CD4-positive, alpha-beta T cell treated with Interleukin-4 for 1 hour (primary cell): Measurements from ENCODE around the gene PLPP7.
A peak's percentile ranks its signal among the peaks of the same experiment; 100 is the strongest.
"Not testable (repeated sequence)": the region's sequence is repeated elsewhere in the genome, so short reads cannot be mapped to it uniquely, and the experiment has no call there.

Source experiments
- DNase-seq, 2 donors: peaks; one replicate each; pipeline ENCODE4 v3.0.0-alpha.2; 2020 to 2022

PLPP7 gene

DNA sequence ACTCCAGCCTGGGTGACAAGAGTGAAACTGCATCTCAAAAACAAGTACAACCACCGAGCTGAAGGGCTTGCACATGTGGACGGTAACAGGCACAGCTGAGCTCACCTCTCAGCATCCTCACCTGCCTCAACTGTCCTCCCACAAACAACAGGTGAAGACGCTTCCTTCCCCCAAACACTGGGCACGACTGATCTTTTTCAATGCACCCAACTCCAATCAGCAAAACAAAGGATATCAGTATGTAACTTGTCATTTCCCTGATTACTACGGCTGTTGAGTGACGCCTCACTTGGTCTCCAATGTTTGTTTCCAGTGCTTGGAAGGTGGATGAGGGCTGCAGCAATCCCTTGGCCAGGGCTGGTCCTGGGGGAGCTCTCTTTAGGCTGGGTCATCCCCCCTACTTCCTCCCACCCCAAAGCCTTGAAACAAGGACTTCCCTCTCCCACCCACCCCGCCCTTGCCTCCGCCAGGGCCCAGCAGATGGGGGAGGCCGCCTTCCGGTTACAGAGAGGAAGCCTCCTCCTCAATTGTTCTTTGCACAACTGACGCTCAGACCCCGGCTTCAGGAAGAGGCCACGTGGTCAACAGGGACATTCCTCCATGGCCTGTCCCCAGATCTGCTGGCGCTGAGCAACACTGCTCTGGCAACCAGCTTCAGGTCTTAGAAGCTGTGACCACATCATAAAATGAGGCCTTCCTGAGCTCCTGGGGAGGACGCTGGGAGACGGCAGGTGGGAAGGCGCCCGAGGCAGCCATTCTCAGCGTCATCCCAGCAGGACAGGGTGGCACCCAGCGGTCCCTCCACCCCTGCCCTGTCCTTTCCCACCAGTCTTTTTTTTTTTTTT lies 19.1 kb upstream of the PLPP7 start:
- peak; percentile 53 to 60 for DNase-seq

DNA sequence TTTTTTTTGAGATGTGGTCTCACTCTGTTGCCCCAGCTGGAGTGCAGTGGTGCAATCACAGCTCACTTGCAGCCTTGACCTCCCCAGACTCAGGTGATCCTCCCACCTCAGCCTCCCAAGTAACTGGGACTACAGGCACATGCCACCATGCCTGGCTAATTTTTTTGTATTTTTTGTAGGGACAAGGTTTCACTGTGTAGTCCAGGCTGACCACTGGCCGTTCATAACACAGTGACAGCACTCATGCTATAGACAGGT lies 18.6 kb upstream of the PLPP7 start:
- not testable (repeated sequence) for DNase-seq

DNA sequence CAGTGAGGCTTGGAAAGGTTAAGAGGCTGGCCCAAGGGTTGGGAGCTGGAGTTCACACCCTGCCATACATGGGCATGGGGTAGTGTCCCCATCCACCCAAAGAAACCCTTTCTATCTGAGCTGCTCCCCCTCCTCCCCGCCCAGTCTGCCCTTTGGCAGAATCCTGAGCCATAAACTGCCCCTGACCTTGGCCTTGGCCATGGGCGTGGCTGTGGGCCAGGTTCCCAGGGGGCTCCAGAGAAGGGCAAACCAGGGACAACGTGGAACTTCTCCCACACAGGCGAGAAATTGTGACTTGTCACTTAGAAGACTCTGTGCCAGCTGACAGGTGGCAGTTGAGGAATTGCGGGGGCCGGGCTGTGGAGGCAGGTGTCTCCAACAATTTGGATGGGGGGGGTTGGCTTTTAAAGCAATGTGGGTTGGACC lies 18.0 kb upstream of the PLPP7 start:
- no peak for DNase-seq

DNA sequence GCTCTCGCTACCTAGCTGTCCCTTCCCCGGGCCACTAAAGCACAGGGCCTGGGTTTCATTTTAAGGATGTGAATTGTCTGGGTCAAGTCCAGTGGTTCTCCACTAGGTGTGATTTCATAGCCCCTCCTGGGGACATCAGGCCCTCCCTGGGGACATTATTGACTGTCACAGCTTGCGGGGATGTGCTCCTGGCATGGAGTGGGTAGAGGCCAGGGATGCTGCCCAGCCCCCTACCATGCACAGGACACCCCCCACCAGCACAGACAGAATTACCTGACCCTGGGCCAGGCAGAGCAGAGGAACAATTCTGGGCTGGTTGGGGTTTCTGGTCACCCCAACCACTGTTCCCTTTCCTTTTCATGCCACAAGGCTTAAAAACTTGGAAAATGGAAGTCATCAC lies 17.3 kb upstream of the PLPP7 start:
- no peak for DNase-seq

DNA sequence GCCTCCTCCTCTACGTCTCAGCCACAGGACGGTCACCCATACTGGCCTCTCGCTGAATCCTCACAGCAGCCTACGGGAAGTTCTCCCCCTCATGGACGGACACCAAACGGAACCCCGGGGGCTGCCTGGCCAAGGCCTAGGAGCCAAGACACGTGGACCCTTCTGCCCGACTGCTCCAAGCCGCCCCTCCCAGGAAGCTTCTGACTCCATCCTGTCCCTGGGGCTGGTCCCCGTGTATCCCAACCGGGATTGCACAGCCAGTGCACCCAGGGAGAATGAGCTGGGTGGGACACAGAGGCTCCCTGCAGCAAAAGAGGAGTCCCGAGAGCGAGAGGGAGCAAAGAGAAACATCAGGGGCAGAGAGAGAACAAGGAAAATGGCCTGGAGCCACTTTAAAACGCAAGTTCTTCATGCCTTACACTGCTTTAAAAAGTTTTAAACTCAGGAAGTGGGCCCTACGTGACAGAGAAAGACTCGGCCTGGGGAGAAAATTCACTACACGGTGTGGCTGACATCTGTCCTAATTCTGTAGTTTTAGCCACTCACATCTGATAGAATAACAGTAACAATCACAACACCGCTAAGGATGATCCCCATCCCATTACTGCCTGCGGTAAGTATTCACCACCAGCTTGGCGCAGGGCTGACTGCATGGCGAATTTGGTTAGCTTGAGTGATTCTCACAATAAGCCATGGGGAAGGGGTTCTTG lies 16.2 kb upstream of the PLPP7 start:
- no peak for DNase-seq

DNA sequence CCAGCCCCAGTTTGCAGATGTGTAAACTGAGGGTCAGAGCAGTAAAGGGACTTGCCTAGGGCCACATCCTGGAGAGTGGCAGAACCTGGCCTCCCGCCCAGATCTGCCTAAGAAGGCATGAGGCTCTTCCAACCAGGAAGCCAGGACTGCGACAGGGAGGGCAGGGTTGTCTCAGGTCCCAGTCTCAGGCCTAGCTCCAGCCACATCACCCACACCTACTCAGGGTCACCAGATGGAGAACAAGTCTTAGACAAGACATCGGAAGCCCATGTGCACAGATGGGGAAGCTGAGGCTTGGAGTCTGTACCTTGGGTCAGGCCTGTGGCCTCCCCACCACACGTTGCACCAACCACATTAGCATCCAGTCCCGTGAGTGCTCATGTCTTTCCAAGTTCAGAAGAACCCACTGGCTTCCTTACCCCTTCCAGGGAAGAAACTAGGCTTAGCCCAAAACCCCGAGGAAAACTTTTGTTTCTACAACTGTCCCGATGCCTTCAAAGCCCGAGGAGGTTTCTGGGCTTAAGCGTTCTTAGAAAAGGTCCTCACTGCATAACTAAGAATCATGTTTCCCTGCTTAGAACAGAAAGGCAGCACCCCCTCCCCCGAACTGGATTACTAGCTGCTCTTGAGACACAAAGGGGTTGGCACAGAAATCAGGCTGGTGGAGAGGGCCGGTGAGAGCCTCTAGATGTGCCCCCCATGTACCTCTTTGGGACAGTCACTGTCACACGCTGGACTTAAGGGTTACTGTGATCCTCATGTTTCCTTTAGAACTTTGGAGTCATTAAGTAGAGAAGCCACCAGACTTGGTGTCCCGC lies 15.5 kb upstream of the PLPP7 start:
- DNase-seq: no peak

DNA sequence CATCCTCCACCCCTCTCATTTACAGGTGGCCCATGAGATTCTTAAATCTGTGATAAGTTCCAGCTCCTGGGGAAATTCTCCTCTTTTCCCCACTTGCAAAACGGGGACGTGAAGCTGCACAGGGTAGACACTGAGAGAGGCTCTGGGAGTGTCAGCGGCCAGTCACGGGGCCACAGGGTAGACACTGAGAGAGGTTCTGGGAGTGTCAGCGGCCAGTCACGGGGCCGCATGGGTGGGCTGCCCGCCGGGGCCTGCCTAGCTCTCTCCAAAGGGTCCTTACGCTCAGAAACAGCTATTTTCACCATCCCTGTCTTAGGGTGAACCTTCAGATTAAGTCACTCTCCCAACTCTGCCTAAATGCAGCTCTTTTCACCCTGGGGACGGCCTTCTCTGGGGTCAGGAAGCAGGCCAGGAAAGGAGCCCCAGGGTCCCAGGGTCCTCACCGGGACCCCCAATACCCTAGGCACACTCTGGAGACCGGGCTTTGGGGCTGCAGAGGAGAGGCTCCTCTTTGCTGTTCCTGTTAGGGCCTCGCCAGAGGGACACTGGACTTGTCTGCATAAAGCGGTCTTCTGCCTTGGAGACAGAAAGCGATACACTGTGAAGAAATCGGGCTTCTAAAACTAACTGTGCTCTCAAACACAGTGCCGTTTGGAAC lies 14.7 kb upstream of the PLPP7 start:
- no peak for DNase-seq

DNA sequence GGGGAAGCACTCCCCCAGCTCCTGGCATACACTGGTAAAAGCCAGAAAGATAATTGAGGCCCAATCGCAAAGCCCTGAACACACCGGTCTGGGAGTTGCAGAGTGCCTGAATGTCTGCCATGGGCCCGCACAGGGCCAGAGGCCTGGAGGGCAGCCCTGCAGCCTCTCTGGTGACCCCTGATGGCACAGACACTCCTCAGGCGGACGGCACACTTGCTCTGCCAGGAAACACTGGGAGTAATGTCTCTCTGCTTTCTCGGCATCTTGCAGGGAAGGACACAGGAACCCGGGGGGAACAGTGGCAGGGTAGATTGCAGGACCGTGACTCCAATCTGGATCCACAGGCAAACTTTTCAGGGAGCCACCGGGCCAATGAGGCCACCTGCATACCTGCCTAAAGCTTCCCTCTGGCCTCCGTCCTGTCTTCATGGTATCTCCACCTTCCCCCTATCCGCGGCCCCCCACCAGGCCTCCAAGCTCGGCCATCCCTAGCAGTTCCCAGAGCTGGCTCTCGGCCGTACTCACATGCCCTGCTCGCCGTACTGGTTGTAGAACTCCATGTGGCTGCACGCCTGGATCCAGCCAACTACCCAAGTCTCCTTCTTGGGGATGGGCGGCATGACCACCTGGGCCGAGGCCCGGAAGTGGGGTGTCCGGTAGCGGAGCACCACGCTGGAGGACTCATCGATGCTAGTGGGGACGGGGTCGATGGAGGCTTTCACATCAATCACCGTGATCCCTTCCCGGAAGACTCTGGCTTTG lies 14.0 kb upstream of the PLPP7 start:
- no peak for DNase-seq

DNA sequence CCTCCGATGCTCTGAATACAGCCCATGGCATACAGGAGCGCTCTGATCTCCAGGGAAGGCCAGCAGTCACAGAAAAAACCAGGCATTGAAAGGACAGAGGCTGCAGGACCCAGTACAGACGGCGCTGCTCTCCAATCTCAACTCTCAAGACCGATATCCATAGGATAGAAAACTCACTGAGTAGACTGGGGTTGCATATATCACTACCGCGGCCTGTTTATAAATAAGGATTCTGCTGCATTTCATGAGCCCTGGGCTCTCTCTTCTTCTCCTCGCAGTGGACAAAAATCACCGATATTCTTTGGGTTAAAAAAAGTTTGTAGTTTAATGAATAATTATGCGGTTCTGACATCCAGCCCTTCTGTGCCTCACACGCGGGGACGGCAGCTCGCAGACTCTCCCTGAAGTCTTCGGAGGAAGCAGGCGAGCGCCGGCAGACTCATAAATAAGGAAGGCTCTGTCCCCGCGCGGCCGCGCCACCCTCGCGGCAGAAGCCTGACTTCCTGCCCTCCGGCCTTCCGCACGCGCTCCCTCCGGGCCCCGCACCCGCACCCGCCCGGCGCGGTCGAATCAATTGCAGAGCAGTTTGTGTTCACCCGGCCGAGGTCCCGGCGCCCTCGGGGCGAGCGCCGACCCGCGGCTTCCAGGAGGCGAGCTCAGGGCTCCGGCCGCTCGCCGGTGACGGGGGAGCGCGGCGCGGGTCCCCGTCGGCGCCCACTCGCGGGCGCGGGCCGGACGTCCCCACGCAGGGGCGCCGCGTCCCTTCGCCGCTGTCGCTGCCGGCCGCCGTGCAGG lies 13.2 kb upstream of the PLPP7 start, which contains the start of gene FAM78A:
FAM78A (minus strand) TSS at position 417 of the 795 bp plus-strand sequence; CDS start at position 86, 331 bp downstream.
- DNase-seq: peak; percentile 39 to 55

DNA sequence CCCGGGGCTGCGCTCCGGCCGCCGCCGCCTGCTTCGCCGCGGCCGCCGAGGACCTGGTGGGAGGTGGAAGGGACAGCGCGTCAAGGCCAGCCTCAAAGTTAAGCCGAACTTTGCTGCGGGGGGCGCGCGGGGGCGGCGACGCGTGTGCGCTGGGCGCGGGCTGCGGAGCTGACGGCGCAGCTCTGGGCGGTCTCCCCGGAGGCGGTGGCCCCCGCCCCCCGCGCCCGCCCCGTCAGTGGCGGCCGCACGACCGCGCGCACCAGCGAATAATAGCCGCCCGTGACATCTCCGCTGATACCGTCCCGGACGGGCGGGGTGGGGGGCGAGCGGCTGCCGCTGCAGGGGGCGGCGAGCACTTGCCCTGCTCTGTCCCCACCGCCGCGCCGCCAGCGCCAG lies 12.6 kb upstream of the PLPP7 start:
- peak in 1 of 2 donors; percentile 49 for DNase-seq

DNA sequence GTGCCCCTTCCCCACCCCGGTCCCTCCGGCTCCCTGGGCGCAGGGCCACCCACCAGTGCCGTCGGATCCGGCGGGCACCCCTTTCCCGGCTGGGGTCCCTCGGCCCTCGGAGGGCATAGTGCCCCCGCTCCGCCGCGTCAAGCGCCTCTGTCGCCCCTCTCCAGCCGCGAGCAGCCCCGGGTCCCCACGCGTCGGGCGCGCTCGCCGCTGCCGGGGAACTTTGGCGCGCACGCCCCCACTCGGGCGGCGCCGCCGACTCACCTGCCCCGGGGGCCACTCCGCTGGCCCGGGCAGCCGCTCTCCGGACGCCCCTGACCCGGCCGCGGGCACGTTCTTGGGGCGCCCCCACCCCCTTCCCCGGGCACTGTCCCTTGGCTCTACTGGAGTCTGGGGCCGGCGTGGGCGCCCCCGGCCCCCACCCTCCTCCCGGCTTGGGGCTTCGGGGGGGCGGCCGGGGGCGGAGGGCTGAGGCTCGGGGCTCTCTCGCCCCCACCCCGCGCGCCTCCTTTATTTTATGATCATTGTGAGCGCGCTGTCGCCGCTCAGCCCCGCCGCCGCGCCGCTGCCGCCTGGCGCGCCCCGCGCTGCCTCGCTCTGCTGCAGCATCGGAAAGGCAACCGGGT lies 12.1 kb upstream of the PLPP7 start:
- DNase-seq: no peak

DNA sequence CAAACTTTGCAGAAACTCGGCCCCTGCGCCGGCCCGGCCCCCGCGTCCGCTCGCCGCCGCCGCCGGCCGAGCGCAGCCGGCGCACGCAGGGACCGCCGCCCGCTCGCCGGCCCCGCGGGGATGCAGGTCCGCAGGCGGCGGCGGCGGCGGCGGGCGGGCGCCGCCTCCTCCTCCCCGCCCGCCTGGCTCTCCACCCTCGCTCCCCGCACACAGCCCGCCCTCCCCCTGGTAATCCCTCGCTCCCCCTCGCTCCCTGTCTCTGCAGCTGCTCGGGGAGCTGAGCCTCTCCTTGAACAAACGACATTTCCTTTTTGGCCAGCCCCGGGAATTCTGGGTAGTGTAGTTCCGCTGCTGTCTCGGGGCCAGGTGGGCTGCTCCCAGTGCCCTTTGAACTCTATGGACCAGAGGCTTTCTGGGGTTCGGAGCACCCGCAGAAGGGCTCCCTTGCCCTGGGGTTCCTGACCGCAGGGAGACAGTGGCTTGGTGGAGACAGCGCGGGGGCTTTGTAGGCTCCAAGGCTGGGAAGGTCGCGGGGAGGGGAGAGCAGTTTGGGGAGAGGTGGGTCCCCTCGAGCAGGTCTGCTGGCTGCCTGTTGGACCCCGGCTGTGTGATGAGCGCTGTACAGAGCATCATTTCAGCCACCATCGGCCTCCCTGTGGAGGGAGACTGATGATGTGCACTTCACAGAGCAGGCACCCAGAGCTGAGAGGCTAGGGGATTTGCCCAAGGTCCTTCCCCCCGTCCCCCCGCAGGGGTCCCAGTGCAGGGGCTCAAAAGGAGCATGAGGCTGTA lies 11.4 kb upstream of the PLPP7 start:
- peak; percentile 78 to 82 for DNase-seq

DNA sequence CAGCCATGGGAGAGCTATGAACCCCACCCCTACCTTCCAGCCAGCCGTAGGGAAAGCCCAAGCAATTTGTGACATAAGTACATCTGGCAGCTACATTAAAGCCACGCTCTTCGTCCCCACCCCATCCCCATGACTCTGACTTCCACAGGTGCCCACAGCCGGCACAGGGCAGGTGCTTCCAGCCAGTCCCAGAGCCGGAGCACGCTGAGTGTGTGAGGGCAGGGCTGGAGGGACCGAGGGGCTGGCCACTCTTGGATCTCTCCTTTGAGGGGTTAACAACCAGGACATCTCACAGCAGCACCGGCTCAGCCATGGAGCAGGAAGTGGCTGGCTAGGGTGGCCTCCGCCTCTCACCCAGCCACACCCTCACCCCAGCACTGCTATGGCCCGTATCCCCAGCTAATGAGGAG lies 10.8 kb upstream of the PLPP7 start:
- DNase-seq: peak in 1 of 2 donors; percentile 49

DNA sequence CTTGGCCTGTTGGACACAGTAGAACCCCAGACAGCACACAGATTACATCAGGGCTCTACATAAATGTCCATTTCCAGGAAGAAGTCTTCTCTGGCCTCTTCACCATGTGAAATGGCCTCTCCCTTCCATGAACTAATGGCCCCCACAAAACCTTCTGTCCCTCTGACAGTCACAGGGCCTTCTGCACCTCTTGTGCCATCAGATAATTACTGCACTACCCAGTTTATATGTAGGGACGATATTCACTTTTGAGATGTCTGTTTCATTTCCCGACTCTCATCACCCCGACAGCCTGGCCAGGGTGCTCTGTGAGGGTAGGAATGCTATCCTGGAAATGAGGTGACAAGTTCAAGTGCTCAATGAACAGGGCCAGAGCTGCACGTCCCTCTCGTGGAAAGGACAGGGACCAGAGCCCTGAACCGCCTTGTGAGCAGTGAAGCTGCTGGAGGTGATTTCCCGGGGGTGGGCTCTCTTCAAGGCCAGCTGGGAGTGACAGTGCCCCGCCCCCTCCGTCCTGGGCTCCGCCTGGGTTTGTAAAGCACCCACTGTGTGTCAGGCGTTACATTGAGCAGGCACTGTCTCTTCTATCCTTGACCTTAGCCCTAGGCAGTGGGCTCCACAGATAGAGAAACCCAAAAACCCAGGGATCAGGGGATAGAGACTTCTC lies 10.2 kb upstream of the PLPP7 start:
- no peak for DNase-seq

DNA sequence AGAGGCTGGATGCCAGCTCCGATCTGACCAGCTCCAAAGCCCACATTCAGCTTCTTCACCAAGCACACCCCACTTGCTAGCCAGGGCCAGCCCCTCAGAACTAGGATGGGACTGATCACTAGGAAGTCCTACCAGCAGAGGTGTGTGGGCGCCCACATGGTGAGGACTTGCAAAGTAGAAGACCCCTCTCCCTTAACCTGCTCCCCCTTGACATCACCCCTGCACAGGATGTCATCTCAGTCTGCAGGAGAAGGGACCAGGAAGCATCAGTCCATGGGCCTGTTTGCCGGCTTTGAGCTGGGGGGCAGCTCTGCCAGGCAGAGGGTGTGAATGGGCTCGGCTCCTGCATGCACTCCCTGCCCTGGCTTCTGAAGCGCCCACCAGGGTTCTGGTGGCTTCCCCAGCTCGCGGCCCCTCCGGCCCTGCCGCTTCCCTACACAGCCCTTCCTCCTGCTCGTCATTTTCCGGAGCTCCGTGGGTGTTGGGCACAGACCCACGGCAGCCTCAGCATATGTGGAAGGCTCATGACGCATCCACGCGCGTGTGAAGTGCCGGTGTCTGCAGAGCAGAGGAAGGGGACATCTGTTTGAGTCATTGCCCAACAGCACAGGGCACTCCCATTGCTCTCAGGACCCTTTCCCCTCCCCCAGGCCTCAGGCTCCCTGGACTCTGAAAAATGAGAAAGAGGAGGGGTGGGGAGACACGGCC lies 9.5 kb upstream of the PLPP7 start:
- DNase-seq: no peak

DNA sequence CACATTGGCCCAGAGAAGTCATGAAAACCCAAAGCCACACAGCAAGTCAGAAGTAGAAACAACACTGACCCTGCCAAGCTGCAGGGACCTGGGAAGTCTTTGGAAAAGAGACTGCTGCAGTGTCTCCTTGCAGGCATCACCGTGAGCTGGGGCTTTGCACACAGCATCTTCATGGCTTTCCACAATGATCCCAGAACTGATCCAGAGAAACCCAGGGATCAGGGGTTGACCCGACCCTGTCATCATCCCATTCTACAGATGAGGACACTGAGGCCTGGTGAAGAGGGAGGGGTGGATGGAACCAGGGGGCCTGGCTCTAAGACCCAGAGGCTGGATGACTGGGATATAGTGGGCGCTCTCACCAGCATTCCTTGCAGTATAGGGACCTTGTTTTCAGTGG lies 8.9 kb upstream of the PLPP7 start:
- DNase-seq: no peak

DNA sequence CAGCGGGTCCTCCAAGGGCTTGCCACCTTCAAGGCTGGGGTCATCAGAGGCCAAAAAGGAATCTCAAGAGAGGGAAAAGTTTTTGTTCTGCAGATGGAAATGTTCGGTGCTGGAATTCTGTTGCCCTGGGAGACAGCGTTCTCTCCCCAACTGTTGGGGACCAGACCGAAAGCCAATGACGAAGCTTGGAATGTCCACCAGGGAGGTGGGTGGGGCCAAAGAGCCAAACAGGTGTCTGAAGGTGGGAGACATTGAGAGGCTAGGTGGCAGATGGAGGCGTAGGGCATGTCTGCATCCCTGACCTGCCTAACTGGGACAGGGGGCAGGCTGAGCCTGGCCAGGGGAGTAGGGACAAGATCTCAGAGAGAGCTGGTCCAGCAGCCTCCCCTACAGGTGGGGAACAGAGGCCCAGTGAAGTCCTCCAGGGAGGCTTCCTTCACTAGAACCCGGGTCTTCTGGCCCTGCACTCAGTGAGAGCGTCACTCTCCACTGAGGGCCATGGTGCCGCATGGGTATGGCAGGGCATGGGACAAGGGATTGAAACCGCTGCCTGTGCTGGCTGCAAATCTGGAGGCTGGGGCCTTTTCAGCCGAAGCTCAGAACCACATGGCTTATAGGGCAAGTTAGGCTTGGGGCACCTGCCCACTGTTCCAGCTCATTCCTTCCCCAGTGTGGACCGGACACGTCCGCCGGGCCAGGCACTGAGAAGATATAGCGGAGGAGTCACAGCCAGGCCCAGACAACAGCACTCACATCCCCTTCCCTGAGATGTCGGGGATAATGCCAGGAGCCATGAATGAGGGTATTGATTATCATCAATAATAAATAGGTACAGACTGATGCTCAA lies 8.2 kb upstream of the PLPP7 start:
- DNase-seq: no peak

DNA sequence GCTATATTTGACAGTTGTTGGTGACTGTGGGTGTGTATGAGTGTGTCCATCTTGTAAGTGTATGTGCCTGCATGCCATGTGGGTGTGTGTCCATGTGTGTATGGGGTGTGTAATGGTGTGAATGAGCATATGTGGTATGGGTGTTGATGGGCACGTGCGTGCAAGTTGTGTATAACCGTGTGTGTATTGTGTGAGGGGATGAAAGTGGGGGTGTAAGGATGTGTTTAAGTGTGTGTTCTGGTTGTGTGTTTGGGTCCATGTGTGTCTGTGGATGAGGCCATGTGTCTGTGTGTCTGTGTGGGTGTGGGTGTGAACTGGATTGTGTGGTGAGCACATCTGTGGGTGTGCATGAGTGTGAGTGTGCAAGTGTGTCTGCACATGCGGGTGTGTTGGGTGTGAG lies 7.3 kb upstream of the PLPP7 start:
- no peak for DNase-seq
